NB4 (cell line): ENCODE data around the gene IPP.

Experiments used
- DNase-seq: peaks from one replicate; pipeline ENCODE4 v3.0.0; 2010; ENCODE audit warnings: low read depth
- H3K4me3 ChIP-seq: one replicate; pipeline ENCODE4 v1.5.1; 2011; ENCODE audit warnings: mild to moderate bottlenecking, low read depth, low read length, moderate library complexity
- CTCF ChIP-seq: IDR thresholded peaks from one replicate; pipeline ENCODE4 v1.5.1; 2012; ENCODE audit warnings: low read depth, low read length
- MAX ChIP-seq: IDR thresholded peaks from 2 replicates; pipeline ENCODE4 v1.6.1; 2011; ENCODE audit warnings: low read depth, low read length
- MYC ChIP-seq: IDR thresholded peaks from 2 replicates; pipeline ENCODE4 v1.6.1; 2011; ENCODE audit warnings: low read depth, low read length
- POLR2A ChIP-seq: IDR thresholded peaks from 2 replicates; pipeline ENCODE4 v1.6.1; 2011; ENCODE audit warnings: mild to moderate bottlenecking; ENCODE audit not compliant: insufficient read length; ENCODE audit errors: extremely low read depth

IPP gene

DNA sequence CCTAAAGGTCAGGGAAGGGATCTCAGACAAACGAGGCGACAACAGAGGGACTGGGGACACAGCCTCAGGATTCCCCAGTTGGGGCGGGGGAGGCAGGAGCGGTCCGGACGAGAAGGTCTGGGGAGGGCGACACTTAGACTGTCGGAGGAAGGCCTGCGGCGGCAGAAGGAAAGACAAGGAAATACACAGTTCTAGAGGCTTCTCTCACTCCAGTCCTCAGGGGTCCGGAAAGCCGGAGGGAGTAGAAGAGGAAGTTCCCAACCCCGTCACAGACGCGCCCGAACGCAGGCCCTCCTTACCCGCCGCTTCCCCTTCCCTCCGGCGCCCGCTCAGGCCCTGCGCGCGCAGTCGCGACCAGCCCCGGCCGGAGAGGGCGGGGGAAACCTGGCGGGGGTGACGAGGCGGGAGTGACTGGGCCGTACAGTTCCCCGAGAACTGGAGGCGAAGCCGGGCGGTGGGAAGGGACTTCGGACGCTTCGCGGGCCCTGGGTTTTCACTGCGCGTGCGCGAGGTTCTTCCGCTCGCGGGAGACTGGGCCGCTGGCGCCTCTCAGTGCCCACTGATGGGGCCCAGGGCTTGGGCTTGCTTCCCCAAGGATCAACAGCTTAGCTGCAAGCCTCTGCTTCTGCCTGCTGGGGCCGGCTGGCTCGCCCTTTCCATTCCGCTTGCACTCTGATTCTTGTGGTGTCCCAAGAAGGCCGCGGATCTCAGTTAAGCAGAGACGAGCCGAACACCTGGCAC lies at the start of gene IPP:
TSS of gene IPP (minus strand) at position 356 of the 741 bp plus-strand sequence. CDS start 4,242 bp downstream, outside the sequence.
- TF ChIP-seq POLR2A = peak; percentile 62
- TF ChIP-seq MYC = no peak; the same call in none of the 2 replicates
- TF ChIP-seq CTCF = peak; percentile 10
- peak; percentile 1; the same call in 1 of the 2 replicates for TF ChIP-seq MAX
- DNase-seq = peak; percentile 98
- H3K4me3 ChIP-seq = peak within 1 kb of the TSS; percentile 80

GRCh38 chr1:45796946-45797345 lies 46.5 kb upstream of the IPP start:
- no peak for DNase-seq
- no peak overlapping the region for H3K4me3 ChIP-seq
- TF ChIP-seq MAX = no peak
- no peak for TF ChIP-seq MYC
- TF ChIP-seq POLR2A = no peak
- no peak for TF ChIP-seq CTCF

GRCh38 chr1:45796381-45796780 lies 45.9 kb upstream of the IPP start:
- H3K4me3 ChIP-seq = no peak overlapping the region
- TF ChIP-seq CTCF = no peak
- no peak for TF ChIP-seq POLR2A
- TF ChIP-seq MAX = no peak
- no peak for TF ChIP-seq MYC
- no peak for DNase-seq

- DNase-seq = no peak
- TF ChIP-seq POLR2A (no peak), CTCF (no peak), MYC (no peak), MAX (no peak)
- no peak overlapping the region for H3K4me3 ChIP-seq
Observed at GRCh38 chr1:45793942-45794604, 43.6 kb upstream of the IPP start.

GRCh38 chr1:45792744-45793143 lies 42.3 kb upstream of the IPP start:
- DNase-seq = peak; percentile 9
- no peak overlapping the region for H3K4me3 ChIP-seq
- no peak for TF ChIP-seq MAX
- no peak for TF ChIP-seq POLR2A
- no peak for TF ChIP-seq CTCF
- TF ChIP-seq MYC = no peak
